BE2C (cell line): ENCODE data around the gene TCF7L1.

ENCODE experiments used
- DNase-seq: peaks from one replicate; pipeline ENCODE4 v3.0.0-alpha.2; 2020
- H3K27me3 ChIP-seq: fragments of 250-450 bp; sonication (Bioruptor Pico); 2 replicates; pipeline ENCODE4 v1.5.1; 2020; ENCODE audit warnings: mild to moderate bottlenecking
- H3K36me3 ChIP-seq: fragments of 250-450 bp; sonication (Bioruptor Pico); 2 replicates; pipeline ENCODE4 v1.5.1; 2020; ENCODE audit warnings: mild to moderate bottlenecking
- H3K4me1 ChIP-seq: fragments of 250-450 bp; sonication (Bioruptor Pico); 2 replicates; pipeline ENCODE4 v1.5.1; 2020
- H3K4me3 ChIP-seq: 2 replicates; pipeline ENCODE4 v1.5.1; 2011; ENCODE audit warnings: low read depth, low read length
- H3K9me3 ChIP-seq: fragments of 250-450 bp; sonication (Bioruptor Pico); 2 replicates; pipeline ENCODE4 v1.5.1; 2020
- CTCF ChIP-seq: IDR thresholded peaks from 2 replicates; pipeline ENCODE4 v1.5.1; 2012; ENCODE audit warnings: mild to moderate bottlenecking, low read depth, low read length

The TCF7L1 gene

GRCh38 chr2:85347599-85347998, 214.4 kb downstream of the TCF7L1 start:
- TF ChIP-seq CTCF, result no peak
- H3K4me3 ChIP-seq, result no peak overlapping the region
- H3K27me3 ChIP-seq, result no peaks in the 10 kb centered on the region
- DNase-seq, result no peak
- no peaks in the 10 kb centered on the region for H3K36me3 ChIP-seq
- no peaks in the 10 kb centered on the region for H3K4me1 ChIP-seq
- H3K9me3 ChIP-seq, result no peaks in the 10 kb centered on the region

- H3K9me3 ChIP-seq, result no peaks in the 10 kb centered on the region
- no peaks in the 10 kb centered on the region for H3K36me3 ChIP-seq
- TF ChIP-seq CTCF, result no peak
- H3K4me1 ChIP-seq, result no peaks in the 10 kb centered on the region
- H3K27me3 ChIP-seq, result no peaks in the 10 kb centered on the region
- H3K4me3 ChIP-seq, result peak overlapping the region; percentile 91
- no peak for DNase-seq
These were observed 220.7 kb downstream of the TCF7L1 start for GRCh38 chr2:85353876-85354285.

- no peaks in the 10 kb centered on the region for H3K36me3 ChIP-seq
- peak within 1 kb of the TSS; percentile 91 for H3K4me3 ChIP-seq
These were observed 221.3 kb downstream of the TCF7L1 start, which contains the start of the genes ELMOD3 and RETSAT for GRCh38 chr2:85354286-85355072. Gene ELMOD3 (plus strand): TSS chr2:85354769. CDS start chr2:85357199, 2,430 bp downstream. Gene RETSAT (minus strand): TSS chr2:85354528. CDS start chr2:85354507, 21 bp downstream.

GRCh38 chr2:85355073-85355410, 221.8 kb downstream of the TCF7L1 start:
- DNase-seq, result no peak
- TF ChIP-seq CTCF, result no peak

More at GRCh38 chr2:85354286-85355072, 221.3 kb downstream of the TCF7L1 start, which contains the start of the genes ELMOD3 and RETSAT:
- Histone ChIP-seq H3K27me3 (no peaks in the 10 kb centered on the region), H3K9me3 (no peaks in the 10 kb centered on the region), H3K4me1 (no peaks in the 10 kb centered on the region)
- no peak for TF ChIP-seq CTCF
- peak; percentile 94 for DNase-seq

GRCh38 chr2:85355521-85355920, 222.3 kb downstream of the TCF7L1 start:
- H3K36me3 ChIP-seq, result no peaks in the 10 kb centered on the region
- no peak for DNase-seq
- H3K4me3 ChIP-seq, result peak overlapping the region; percentile 91
- H3K9me3 ChIP-seq, result no peaks in the 10 kb centered on the region
- TF ChIP-seq CTCF, result no peak
- H3K4me1 ChIP-seq, result no peaks in the 10 kb centered on the region
- no peaks in the 10 kb centered on the region for H3K27me3 ChIP-seq

More at GRCh38 chr2:85355073-85355410, 221.8 kb downstream of the TCF7L1 start:
- Histone ChIP-seq H3K4me1 (no peaks in the 10 kb centered on the region), H3K36me3 (no peaks in the 10 kb centered on the region), H3K9me3 (no peaks in the 10 kb centered on the region), H3K4me3 (peak overlapping the region; percentile 91), H3K27me3 (no peaks in the 10 kb centered on the region)

- Histone ChIP-seq H3K9me3 (no peaks in the 10 kb centered on the region), H3K27me3 (no peaks in the 10 kb centered on the region), H3K4me3 (no peak overlapping the region), H3K4me1 (no peaks in the 10 kb centered on the region), H3K36me3 (no peaks in the 10 kb centered on the region)
- TF ChIP-seq CTCF, result no peak
- DNase-seq, result no peak
These were observed 223.0 kb downstream of the TCF7L1 start for GRCh38 chr2:85356186-85356585.
